Endothelial cell of umbilical vein (primary cell): ENCODE results near the gene SEMA3A. TPM values are rescaled to one million over a fixed set of nuclear protein-coding genes. Genes with fewer than 3 reads are reported as not detected.

ENCODE experiments used
- BruUV-seq: library from RNA; stranded (reverse); fragments of 400-500 nt; replicated peaks from 2 replicates; lab custom pipeline; 2021; lab: Mats Ljungman, UMichigan
- CTCF ChIA-PET: fragments of 300-600, 350-600 bp; sonication (Branson Sonifier 250); formaldehyde crosslinking; loops from one replicate; lab custom pipeline; 2021; ENCODE audit warnings: antibody characterized with exemption, inconsistent platforms; lab: Charles Lee
- POLR2A ChIA-PET: fragments of 300-600, 350-600 bp; sonication (Branson Sonifier 250); formaldehyde crosslinking; loops from one replicate; lab custom pipeline; 2021; ENCODE audit warnings: antibody characterized with exemption, inconsistent platforms; lab: Charles Lee
- DNase-seq: peaks from one replicate; pipeline ENCODE4 v3.0.0-alpha.2; 2011; ENCODE audit warnings: low read depth, low spot score
- FAIRE-seq: peaks from 2 replicates; lab custom pipeline; 2011; peaks lifted over from hg19 to GRCh38; lab: Jason Lieb, UNC
- H2AFZ ChIP-seq: 2 replicates; pipeline ENCODE4 v1.6.0; 2012; ENCODE audit warnings: low read depth, low read length, control low read depth, inconsistent platforms
- H3K27ac ChIP-seq: 2 replicates; pipeline ENCODE4 v1.5.1; 2011; ENCODE audit warnings: low read depth, mild to moderate bottlenecking, control low read depth, low read length, moderate library complexity; ENCODE audit not compliant: insufficient read depth
- H3K27me3 ChIP-seq, 2 experiments: 2 replicates each; pipeline versions ENCODE4 v1.6.0 to v1.6.1; 2011; ENCODE audit warnings: low read length in 2 of 2, mixed read lengths in 1 of 2; ENCODE audit not compliant: control insufficient read depth in 2 of 2, insufficient read depth in 2 of 2
- H3K36me3 ChIP-seq, 2 experiments: 2 replicates in 1 of 2; 3 replicates in 1 of 2; pipeline ENCODE4 v1.5.1; 2011; ENCODE audit warnings: low read length in 2 of 2, mild to moderate bottlenecking in 1 of 2, moderate library complexity in 1 of 2; ENCODE audit not compliant: control insufficient read depth in 2 of 2, insufficient read depth in 2 of 2; ENCODE audit errors: extremely low read depth in 1 of 2
- H3K4me1 ChIP-seq: 3 replicates; pipeline ENCODE4 v1.5.1; 2011; ENCODE audit warnings: mild to moderate bottlenecking, low read length; ENCODE audit not compliant: control insufficient read depth, insufficient read depth; ENCODE audit errors: extremely low read depth
- H3K4me2 ChIP-seq: 2 replicates; pipeline ENCODE4 v1.6.1; 2011; ENCODE audit warnings: low read length, control low read depth, mixed read lengths; ENCODE audit not compliant: insufficient read depth
- H3K4me3 ChIP-seq, 3 experiments: fragments of 200-600 bp in 1 of 3; sonication (generic), shearing (Covaris generic) in 1 of 3; replicated peaks in 1 of 3; 2 replicates each; pipeline ENCODE4 v1.5.1; 2011 to 2016; ENCODE audit warnings: control low read depth in 3 of 3, low read length in 3 of 3, mild to moderate bottlenecking in 2 of 3, inconsistent platforms in 1 of 3, low read depth in 1 of 3, moderate library complexity in 1 of 3; ENCODE audit not compliant: insufficient read depth in 1 of 3
- H3K79me2 ChIP-seq: 2 replicates; pipeline ENCODE4 v1.6.0; 2012; ENCODE audit warnings: low read length, inconsistent platforms; ENCODE audit not compliant: control insufficient read depth, insufficient read depth
- H3K9ac ChIP-seq: replicated peaks from 2 replicates; pipeline ENCODE3; 2011; ENCODE audit warnings: low read length, control low read depth; ENCODE audit not compliant: insufficient read depth; ENCODE audit errors: extremely low read depth
- H3K9me1 ChIP-seq: replicated peaks from 3 replicates; pipeline ENCODE4 v1.6.0; 2011; ENCODE audit warnings: mild to moderate bottlenecking, low read length; ENCODE audit not compliant: control insufficient read depth, insufficient read depth; ENCODE audit errors: extremely low read depth
- H3K9me3 ChIP-seq: replicated peaks from 2 replicates; pipeline ENCODE4 v1.5.1; 2012; ENCODE audit warnings: low read length, inconsistent platforms; ENCODE audit not compliant: control insufficient read depth, insufficient read depth
- H4K20me1 ChIP-seq: replicated peaks from 2 replicates; pipeline ENCODE3; 2011; ENCODE audit warnings: mild to moderate bottlenecking, low read length; ENCODE audit not compliant: control insufficient read depth, insufficient read depth; ENCODE audit errors: extremely low read depth
- CTCF ChIP-seq, 2 donors: IDR thresholded peaks; 1 replicate in 1 of 2; 2 replicates in 1 of 2; pipeline ENCODE4 v1.5.1; 2011; ENCODE audit warnings: low read length in 2 of 2, mild to moderate bottlenecking in 2 of 2, moderate library complexity in 2 of 2, control low read depth in 1 of 2, inconsistent platforms in 1 of 2, low read depth in 1 of 2; ENCODE audit not compliant: insufficient read depth in 1 of 2; ENCODE audit errors: extremely low read depth in 1 of 2
- EZH2 ChIP-seq: IDR thresholded peaks from 2 replicates; pipeline ENCODE4 v1.6.1; 2012; ENCODE audit warnings: borderline replicate concordance, low read depth, mild to moderate bottlenecking, moderate library complexity, low read length, inconsistent platforms; ENCODE audit not compliant: severe bottlenecking
- FOS ChIP-seq: IDR thresholded peaks from 2 replicates; pipeline ENCODE4 v1.6.1; 2011; ENCODE audit warnings: mild to moderate bottlenecking, low read length, moderate library complexity, borderline replicate concordance; ENCODE audit not compliant: insufficient read depth
- GATA2 ChIP-seq: IDR thresholded peaks from 2 replicates; pipeline ENCODE4 v1.7.0; 2011; ENCODE audit warnings: low read depth, mild to moderate bottlenecking, moderate library complexity, mixed read lengths, low read length; ENCODE audit not compliant: insufficient read length, insufficient read depth
- JUN ChIP-seq: IDR thresholded peaks from 2 replicates; pipeline ENCODE4 v1.6.1; 2011; ENCODE audit warnings: borderline replicate concordance, low read depth; ENCODE audit not compliant: insufficient read length, insufficient read depth
- MAX ChIP-seq: IDR thresholded peaks from 2 replicates; pipeline ENCODE4 v1.6.1; 2011; ENCODE audit not compliant: insufficient read depth, insufficient read length
- MYC ChIP-seq: IDR thresholded peaks from one replicate; pipeline ENCODE4 v1.6.1; 2011; ENCODE audit warnings: mild to moderate bottlenecking, low read depth, low read length
- POLR2A ChIP-seq: IDR thresholded peaks from 2 replicates; pipeline ENCODE4 v1.6.1; 2012; ENCODE audit warnings: low read depth, mild to moderate bottlenecking, control low read depth, low read length
- POLR2AphosphoS5 ChIP-seq: IDR thresholded peaks from 2 replicates; pipeline ENCODE4 v1.6.1; 2012; ENCODE audit warnings: low read depth, mild to moderate bottlenecking, control low read depth, low read length, moderate library complexity; ENCODE audit not compliant: insufficient read depth
- dilution Hi-C: fragments of 300-500 bp; cut with MboI; formaldehyde crosslinking; loops from one replicate; pipeline ENCODE4 v1.15.0; 2019; ENCODE audit warnings: low sequenced_read_pairs; ENCODE audit not compliant: extremely low pct_ligation_motif_present
- intact Hi-C: fragments of 100-400 bp; cut with micrococcal nuclease; formaldehyde crosslinking; loops from one replicate; pipeline ENCODE4 v1.10.0; 2022
- polyA plus RNA-seq, 4 experiments: library from polyadenylated mRNA; depleted of rRNA in 3 of 4; stranded (reverse) in 3 of 4; unstranded in 1 of 4; fragments of >200 nt; gene quantifications; 2 replicates each; pipeline versions ENCODE4 v1.2.1 to v1.2.3, GENCODE V29; 2011 to 2012; ENCODE audit warnings: missing spikeins in 1 of 4
- total RNA-seq: library from RNA; stranded (reverse); gene quantifications from 2 replicates; pipeline ENCODE4 v1.2.3, GENCODE V29; 2021

SEMA3A gene
- total and polyA plus RNA-seq, 2 donors (not counting 3 experiments of a cell fraction or from before 2014, with no cell fraction given): 0.68 to 1.2 TPM

- Histone ChIP-seq H3K36me3 (no peaks in the 10 kb centered on the region), H4K20me1 (no peaks in the 10 kb centered on the region), H3K9ac (no peak overlapping the region), H3K27ac (no peak overlapping the region), H3K9me3 (no peaks in the 10 kb centered on the region), H3K27me3 (no peaks in the 10 kb centered on the region), H3K79me2 (no peaks in the 10 kb centered on the region), H2AFZ (no peak overlapping the region), H3K4me1 (peaks cover 8% of the 10 kb centered on the region), H3K9me1 (no peaks in the 10 kb centered on the region), H3K4me2 (no peak overlapping the region), H3K4me3 (no peak overlapping the region)
- intact Hi-C loops: no loop called here
- TF ChIP-seq MAX (no peak), POLR2AphosphoS5 (no peak), JUN (no peak), CTCF (IDR thresholded peaks at IDR 0.05; ENCODE audit: extremely low read depth in 1 of 2, insufficient read depth in 1 of 2, low read depth in 1 of 2, low read length in 2 of 2) (no peak)
- POLR2A ChIA-PET: no interaction called here
- no peak for FAIRE-seq
- no TSS peak for BruUV-seq
- DNase-seq: no peak
- CTCF ChIA-PET: no interaction called here
- dilution Hi-C loops: no loop called here
Measured at GRCh38 chr7:84210301-84210700, 15.7 kb upstream of the SEMA3A start.

- CTCF ChIA-PET: no interaction called here
Measured at GRCh38 chr7:84209006-84209405, 14.4 kb upstream of the SEMA3A start.

More at GRCh38 chr7:84209006-84209405, 14.4 kb upstream of the SEMA3A start:
- TF ChIP-seq POLR2A: no peak
- TF ChIP-seq EZH2: no peak
- TF ChIP-seq MYC: no peak
- TF ChIP-seq CTCF (IDR thresholded peaks at IDR 0.05; ENCODE audit: extremely low read depth in 1 of 2, insufficient read depth in 1 of 2, low read depth in 1 of 2, low read length in 2 of 2): no peak
- no peak for TF ChIP-seq FOS
- no peak for TF ChIP-seq JUN
- TF ChIP-seq GATA2: no peak
- no peak for TF ChIP-seq MAX
- no peak for TF ChIP-seq POLR2AphosphoS5
- FAIRE-seq: no peak
- intact Hi-C loops (no loop called here), dilution Hi-C loops (no loop called here)
- Histone ChIP-seq H3K4me3 (no peak overlapping the region), H3K4me1 (peaks cover 8% of the 10 kb centered on the region), H3K36me3 (no peaks in the 10 kb centered on the region), H4K20me1 (no peaks in the 10 kb centered on the region), H3K9ac (no peak overlapping the region), H3K79me2 (no peaks in the 10 kb centered on the region), H3K27me3 (no peaks in the 10 kb centered on the region), H3K4me2 (no peak overlapping the region), H3K9me3 (no peaks in the 10 kb centered on the region), H2AFZ (no peak overlapping the region), H3K9me1 (no peaks in the 10 kb centered on the region), H3K27ac (no peak overlapping the region)
- POLR2A ChIA-PET: no interaction called here
- no peak for DNase-seq
- BruUV-seq: no TSS peak
